Mammary epithelial cell (primary cell): ENCODE data around the gene RASGEF1C.

ENCODE experiments used
- EZH2 ChIP-seq: IDR thresholded peaks from 2 replicates; pipeline ENCODE4 v1.6.1; 2012; ENCODE audit warnings: low read length, inconsistent platforms, borderline replicate concordance
- TF ChIP-seq, protein P1 (sequence below), 2 donors: IDR thresholded peaks in 1 of 2; conservative IDR thresholded peaks in 1 of 2; 2 replicates each; pipeline ENCODE4 v1.5.1; 2011 to 2012; ENCODE audit warnings: inconsistent platforms in 2 of 2, low read length in 2 of 2, mild to moderate bottlenecking in 2 of 2, control low read depth in 1 of 2, low read depth in 1 of 2; ENCODE audit not compliant: insufficient read depth in 1 of 2; ENCODE audit errors: extremely low read depth in 1 of 2

DNA sequence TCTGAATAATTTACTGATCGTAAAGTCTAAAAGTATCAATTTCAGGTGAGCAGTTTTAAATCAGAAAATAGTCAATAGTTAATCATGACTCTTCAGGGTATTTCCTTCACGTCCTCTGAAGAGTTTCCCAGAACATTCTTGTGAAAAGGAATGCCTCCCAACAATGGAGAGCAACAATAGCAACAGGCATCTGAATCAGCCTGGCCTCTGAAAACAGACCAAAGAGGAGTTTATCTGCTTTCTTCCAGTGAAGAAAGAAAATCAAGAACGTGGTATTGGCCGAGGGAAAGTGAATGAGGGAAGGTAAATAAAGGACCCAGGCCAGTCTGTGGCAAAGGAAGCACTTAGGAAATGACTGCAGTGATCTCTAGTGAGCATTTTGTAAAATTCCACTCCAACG, 26.1 kb upstream of the RASGEF1C start:
- TF ChIP-seq, protein P1, sequence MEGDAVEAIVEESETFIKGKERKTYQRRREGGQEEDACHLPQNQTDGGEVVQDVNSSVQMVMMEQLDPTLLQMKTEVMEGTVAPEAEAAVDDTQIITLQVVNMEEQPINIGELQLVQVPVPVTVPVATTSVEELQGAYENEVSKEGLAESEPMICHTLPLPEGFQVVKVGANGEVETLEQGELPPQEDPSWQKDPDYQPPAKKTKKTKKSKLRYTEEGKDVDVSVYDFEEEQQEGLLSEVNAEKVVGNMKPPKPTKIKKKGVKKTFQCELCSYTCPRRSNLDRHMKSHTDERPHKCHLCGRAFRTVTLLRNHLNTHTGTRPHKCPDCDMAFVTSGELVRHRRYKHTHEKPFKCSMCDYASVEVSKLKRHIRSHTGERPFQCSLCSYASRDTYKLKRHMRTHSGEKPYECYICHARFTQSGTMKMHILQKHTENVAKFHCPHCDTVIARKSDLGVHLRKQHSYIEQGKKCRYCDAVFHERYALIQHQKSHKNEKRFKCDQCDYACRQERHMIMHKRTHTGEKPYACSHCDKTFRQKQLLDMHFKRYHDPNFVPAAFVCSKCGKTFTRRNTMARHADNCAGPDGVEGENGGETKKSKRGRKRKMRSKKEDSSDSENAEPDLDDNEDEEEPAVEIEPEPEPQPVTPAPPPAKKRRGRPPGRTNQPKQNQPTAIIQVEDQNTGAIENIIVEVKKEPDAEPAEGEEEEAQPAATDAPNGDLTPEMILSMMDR (conservative IDR thresholded peaks at IDR 0.05 in 1 of 2, IDR thresholded peaks at IDR 0.05 in 1 of 2; ENCODE audit: extremely low read depth in 1 of 2, insufficient read depth in 1 of 2, low read depth in 1 of 2, low read length in 2 of 2): no peak
- TF ChIP-seq EZH2: no peak
